ENCODE data around the gene KCNMA1.
A peak's percentile ranks its signal among the peaks of the same experiment; 100 is the strongest.

Gene KCNMA1

DNA sequence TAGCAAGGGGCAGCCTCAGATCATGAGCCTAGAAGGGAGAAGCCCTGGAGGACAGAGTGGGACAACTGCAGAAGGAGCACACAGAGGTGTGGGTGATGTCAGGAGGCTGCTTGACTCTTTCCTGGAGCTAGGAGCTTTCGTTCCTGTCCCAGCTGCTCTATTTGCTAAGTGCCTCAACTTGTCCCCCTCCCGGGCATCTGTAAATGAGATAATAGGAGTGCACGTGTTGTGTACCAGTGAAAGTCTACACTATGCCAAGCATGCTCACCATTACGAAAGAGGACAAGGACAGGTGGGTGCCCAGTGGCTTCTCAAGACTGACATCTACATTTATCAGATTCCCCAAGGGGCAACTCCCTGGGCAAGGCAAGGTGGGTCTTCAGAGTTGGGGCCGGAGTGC, 162.7 kb downstream of the KCNMA1 start:
- no peak for DNase-seq

DNA sequence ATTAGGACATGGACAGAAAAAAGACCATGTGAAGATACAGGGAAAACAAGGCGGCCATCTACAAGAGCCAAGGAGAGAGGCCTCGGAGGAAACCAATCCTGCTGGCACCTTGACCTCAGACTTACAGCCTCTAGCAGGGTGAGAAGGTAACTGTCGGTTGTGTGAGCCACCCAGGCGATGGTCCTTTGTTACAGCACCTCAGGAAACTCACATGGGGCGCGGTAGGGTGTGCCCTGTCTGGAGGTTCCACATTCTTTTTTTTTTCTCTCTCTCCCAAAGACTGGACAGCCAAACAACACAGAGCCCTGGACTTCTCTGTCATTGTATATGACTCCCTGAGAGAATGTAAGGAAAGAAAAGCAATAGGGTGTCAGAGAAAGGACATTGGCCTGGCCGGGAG, 163.2 kb downstream of the KCNMA1 start:
- no peak for DNase-seq

DNA sequence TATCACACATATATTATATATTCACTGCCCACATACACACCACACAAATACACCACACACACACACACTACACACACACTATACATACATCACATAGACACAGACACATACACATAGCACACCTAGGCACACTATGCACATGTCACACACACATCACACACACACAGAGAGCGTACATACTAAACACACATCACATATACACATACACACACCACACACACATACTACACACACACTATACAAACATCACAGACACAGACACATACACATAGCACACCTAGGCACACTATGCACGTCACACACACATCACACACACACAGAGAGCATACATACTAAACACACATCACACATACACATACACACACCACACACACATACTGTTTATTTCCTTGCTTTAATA, 165.5 kb downstream of the KCNMA1 start:
- no peak for DNase-seq

DNA sequence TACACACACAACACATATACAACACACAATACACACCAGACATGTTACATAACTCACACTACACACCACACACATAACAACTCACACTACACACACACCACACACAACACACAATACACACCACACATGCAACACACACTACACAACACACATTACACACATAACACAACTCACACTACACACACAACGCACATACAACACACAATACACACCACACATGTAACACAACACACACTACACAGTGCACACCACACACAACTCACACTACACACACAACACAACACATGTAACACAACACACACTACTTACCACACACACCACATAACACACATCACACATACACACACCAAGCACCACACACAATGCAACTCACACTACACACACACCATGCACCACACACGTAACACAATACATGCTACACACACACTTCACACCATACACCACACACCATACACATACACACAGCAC, 166.5 kb downstream of the KCNMA1 start:
- DNase-seq: no peak

DNA sequence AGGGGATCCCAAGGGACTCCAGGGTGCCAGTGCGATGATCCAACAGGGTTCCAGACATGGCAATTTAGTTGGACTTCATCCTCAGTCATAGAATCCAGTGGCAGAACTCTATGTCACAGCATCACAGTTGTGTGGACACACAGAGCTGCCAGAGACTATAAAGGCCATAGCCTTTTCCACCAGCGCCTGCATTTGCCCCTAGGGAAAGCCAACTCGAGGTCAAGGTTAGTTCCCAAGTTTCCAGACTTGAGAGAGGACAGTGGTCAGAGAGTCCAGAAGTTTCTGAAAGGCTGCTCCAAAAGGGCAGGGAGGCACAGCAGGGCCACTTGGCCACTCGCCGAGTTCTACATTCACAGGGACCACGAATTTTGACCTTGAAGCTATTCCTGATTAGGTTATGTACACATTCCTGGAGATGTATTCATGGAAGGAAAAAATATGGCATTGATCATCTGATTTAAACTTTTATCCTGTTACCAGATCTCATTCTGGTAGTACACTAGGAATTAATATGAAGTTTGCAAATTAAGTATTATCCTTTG, 170.1 kb downstream of the KCNMA1 start:
- no peak for DNase-seq

DNA sequence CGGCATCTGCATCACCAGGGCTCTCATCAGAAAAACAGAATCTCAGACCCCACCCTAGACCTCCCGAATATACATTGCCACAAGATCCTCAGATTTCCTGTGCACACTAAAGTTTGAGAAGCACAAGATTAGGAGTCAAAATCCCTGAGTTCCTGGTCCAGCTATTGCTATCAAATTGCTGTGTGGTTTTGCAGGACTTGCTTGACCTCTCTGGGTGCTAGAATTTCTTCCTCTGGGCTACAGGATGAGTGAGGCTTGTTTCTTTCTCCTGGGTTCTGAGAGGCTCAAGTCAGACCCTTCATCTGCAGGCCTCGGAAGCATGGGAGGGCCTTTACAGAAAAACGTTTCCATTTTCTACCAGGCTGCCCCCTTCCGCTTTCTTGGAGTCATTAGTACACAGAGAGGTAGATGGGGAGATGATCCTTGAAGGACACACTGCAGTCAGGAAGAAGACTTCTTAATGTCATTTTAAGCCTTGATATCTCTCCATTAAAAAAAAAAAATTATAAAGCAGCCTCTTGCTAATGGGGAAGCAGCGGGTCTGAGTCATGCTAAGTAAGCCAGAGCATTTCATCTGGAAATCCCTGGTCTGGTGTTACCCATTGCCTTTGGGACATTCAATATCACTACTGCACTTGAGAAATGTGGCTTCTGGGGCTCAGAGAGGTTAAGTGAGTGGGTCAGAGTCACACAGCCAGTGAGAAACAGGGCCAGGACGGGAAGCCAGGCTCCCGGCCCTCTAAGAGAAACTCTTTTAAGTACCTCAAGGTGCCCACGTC, 173.5 kb downstream of the KCNMA1 start:
- DNase-seq: peak; percentile 68 to 78 (median 75)

DNA sequence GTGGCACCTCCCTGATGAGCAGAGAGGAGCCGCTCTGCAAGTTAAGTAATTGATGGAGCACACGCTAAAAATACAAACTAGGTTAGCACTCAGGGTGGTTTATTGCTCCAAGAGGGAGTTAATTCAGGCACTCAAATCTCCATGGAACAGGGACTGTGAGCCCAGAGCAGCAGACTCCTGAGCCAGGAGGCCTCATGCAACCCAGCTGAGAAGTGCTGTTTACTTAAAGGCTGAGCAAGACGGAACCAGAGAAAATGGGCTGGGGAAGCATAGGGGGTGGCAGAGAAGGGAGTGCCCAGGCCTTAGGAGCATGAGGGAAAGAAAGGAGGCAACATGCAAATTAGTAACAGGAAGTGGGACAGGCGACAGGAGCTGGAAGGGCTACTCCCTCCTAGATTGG, 174.1 kb downstream of the KCNMA1 start:
- no peak for DNase-seq

DNA sequence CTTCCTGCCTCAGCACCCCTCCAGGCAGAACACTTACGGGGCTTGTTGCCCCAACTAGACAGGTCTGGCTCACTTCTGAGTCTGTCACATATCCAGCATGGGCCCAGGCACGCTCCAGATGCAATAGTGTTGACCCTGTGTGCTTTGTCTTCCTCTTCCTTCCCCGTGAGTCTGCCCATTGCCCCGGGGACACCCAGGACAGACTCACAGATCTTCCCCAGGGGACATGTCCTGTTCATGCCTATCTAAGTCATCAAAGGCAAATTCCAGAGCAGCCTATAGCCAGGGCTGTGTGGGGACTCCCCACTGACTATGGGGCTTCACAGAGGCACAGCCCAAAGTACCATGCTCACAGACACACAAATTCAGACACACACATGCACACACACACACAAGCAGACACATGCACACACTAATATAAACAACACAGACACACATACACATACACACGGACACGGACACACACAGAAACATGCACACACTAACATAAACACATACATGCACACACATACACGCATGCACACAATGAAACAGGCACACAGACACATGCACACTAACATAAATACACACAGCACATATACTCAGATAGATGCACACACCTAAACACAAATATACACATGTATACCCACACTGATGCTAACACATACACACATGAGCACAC, 175.8 kb downstream of the KCNMA1 start:
- peak in 1 of 3 donors; percentile 5 for DNase-seq

DNA sequence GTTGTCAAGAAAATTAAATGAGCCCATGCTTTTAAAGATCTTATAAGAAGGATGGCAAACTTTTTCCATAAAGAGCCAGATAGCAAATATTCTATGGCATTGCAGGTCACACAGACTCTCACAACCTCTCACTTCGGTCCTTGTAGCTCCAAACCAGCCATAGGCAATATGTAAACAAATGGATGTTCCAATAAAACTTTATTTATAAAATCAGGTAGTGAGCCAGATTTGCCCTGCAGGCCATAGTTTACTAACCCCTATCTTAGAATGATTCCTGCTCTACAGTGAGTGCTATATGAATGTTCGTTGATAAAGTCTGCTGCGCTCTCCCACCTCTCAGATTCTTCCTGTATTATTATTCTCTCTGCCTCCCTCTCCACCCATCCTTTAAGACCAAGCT, 177.7 kb downstream of the KCNMA1 start:
- no peak for DNase-seq

DNA sequence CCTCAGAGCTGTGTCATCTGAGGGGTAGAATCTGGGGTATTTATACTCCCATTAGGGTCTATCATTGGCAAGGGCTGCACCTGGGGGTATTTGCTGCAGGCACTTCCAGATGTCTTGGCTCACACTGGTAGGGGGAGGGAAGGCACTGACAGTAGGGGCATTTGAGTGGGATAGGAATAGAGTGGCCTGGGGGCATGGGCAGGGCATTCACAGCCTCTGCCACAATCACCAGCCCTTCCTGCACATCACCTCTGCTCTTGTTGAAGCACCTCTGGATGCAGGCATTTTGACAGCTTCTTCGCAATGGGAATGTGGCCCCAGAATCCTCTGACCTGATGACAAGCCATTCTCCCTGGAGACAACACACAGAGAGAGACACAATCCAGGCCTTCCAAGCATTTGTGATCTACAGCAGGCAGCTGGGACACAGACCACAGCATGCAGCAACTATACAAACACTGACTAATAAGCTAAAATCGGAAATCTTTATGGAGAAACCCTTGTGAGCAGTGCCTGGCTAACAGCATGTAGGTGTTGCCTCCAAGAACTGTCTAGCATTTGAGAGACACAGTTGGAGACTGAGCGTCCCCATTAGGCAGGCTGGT, 178.5 kb downstream of the KCNMA1 start:
- DNase-seq: no peak

DNA sequence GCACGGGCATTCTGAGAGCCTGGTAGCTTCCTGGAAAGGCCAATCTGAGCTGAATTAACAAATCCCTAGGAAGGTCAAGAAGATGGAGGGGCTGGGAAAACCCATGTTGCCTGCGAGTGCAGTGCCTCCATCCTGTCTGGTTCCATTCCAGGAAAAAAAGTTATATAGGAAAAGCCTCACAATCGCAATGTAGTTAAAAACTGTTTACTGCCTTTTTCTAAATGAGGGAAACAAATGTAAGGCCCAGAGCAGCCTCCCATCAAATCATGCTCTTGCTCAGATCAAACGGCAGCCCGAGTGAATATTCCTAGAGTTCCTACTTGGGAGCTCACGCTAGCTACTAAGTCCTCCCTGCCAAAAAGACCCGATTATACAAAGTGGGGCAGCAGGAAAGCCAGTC, 179.9 kb downstream of the KCNMA1 start:
- no peak for DNase-seq

DNA sequence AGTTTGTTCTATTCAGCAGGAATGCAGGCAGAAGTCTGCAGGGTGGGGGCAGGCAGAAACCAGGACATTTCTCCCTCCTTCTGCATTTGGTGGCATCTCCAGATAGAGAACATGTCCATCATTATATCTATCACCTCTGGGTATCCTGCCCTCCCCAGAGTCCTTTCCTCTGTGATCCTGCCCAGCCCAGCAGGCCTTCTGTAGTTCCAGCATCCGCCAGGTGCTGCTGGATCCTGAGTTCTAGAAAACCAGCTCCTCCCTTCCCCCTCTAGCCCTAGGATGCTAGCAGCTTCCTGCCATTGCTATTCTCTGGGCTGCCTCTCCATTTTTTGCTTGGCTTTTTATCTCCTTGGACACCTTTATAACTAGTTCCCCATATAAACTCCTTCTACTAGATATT, 180.3 kb downstream of the KCNMA1 start:
- no peak for DNase-seq

DNA sequence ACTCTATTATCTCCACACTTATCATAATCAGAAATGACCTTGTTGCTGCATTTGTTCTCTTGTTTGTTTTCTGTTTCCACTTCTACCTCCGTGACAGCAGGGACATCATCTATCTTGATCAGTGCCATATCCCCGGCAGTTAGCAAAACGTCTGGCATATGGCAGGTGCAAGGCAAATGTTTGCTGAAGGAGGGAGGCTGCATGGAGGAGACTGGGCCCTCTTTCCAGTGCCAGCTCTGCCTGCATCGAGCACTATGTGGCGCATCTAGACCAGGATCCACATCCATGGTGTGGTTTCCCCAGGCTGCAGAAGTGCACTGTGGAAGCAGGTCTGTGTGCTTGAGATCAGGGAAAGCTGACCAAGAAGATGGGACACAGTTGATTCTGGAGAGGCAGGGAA, 181.2 kb downstream of the KCNMA1 start:
- DNase-seq: peak in 2 of 3 donors; percentile 28 to 44

DNA sequence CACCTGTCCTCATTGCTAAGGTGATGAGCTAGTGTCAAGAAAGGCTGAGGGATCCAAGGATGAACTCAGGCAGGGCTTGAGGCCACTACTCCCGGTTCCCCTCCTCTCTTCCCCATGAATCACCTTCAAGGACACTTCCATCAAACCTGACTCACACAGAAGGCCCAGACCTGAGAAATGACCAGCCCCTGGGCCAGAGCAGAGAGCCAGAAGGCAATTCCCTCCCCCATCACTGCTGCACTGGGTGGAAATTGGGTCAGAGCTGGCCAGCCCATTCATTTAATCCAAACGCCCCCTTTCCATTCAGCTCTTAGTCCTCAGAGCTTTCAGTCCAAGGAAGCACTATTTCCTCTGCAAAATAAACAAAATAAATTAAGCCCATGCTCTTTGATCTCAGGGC, 182.0 kb downstream of the KCNMA1 start:
- DNase-seq: no peak

DNA sequence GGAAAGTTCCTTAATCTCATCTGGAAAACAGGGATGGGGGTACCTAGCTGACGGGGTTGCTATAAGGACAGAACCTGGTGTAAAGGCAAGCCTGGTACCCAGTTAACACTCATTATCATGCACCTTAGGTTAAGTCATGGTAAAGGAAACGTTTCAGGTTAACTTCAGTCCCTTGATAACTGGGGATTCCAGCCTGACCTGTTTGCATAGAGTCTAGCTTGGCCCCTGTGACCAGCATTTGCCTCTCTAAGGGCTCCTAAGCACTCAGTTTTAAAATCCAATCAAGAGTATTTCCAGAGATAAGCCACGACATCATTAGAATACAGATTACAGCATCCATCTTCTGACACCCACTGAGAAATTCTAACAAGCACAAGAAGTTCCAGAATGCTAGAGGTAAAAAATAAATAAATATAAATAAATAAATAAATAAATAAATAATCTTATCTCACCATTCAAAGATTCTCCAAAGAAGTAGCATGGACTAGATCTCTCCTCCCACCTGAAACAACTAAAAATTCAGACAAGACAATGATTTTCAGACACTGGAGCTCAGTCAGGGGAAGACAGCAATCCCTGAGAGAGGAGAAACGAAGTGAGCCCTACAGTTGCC, 184.6 kb downstream of the KCNMA1 start:
- no peak for DNase-seq

DNA sequence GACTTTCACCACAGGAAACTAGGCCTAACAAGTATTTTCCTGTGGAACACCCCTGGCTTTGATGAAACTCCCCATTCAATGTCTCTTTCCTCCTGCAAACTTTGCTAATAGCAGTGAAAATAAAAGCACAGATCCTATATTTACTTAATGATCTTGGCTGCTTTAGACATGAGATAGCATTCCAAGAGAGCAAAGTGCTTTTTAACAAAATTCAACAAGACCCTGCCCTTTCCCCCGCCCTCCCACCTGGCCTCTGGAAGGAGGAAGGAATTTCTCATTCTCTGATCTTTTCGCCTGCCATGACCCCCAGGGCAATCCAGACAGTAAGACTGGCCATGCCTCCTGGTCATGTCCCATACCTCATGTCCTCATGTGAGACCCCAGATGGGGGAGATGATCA, 185.7 kb downstream of the KCNMA1 start:
- DNase-seq: no peak

DNA sequence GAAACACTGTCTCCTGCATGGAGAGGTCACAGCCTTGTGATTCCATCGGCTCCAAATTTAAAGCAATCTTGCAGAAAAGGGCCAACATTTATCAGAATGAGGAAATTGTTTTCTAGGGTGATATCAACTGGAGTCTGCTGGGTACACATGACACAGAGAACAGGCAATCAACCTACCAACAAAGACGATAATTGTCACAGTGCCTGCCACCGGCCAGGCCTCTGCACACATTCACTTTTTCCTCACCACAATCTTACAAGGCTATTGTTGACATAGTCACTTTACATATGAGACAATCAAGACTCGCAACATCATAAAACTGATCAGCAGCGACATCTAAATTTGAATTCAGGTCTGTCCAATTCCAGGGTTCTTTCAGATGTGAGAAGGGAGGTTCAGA, 189.4 kb downstream of the KCNMA1 start:
- no peak for DNase-seq

DNA sequence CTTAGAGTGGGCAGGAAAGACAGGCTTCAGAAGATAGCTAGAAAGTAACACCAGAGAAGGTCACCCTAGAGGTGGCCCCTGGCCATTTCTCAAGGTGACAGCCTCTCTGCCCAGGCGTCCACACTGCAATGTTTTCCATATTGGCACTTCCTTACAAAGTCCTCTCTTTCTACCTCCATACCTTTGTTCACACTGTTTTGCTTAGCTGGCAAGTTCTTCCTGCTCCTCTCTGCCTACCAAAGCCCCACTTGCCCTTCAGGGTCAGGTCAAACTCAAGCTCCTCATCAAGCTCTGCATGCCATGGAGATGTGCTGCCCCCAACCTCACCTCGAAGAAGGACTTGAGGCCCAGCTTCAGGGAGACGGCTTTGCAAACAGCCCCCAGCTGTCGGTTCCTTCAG, 190.9 kb downstream of the KCNMA1 start:
- no peak for DNase-seq

DNA sequence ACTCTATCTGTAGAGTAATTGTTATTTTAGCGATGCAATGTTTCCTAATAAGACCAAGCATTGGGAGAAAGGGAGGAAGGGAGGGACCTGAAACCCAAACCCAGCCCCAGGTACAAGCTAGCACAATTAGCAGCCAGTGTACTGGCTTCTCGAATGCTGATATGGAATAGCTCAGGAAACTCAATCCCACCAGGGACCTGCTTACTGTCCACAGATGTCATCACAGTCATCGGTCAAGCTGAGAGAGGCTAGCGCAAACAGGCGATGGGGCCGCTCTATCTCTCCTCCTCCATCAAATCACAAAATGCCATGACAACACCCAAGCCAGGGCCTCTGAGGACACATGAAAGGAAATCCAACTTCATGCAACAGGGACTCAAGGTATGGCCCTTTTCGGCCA, 192.1 kb downstream of the KCNMA1 start:
- no peak for DNase-seq

DNA sequence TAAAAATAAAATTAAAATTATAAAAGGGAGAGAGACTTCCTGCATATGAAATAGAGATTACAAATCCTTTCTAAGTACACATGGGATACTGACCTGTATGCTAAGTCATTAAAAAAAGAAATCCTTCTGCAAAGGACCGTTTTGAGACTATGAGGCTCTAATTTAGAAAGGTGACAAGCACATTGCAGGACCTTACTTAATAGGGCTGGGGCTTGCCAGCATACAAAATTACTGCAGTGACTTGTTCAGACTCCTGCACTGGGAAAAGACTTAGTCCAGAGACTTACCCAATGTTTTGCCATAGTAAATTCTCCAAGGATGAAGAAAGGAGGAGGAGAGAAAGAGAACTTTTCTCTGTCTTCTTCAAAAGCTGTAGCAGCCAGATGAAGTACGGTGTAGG, 193.6 kb downstream of the KCNMA1 start:
- DNase-seq: no peak

DNA sequence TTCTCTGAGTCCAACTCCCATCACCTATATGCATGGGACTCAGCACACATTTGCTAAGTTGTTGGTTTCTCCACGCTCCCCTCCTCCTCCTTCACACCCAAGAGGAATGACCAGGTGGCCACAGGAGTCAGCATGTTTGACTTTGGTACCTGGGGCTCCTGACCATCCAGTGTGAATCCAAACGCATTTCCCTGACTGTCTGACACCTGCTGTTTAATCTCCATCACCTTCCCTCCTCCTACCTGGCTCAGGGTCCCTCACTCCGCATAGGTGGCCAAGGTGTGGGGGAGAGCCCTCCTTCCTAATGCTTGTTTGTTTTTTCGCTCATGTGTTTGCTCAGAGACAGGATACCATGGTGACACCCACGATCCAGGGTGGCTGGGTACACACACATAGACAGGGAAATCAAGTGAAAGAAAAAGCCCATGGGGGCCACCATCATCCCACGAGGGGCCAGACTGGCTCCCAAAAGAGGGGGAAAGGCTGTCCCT, 194.9 kb downstream of the KCNMA1 start:
- DNase-seq: no peak

DNA sequence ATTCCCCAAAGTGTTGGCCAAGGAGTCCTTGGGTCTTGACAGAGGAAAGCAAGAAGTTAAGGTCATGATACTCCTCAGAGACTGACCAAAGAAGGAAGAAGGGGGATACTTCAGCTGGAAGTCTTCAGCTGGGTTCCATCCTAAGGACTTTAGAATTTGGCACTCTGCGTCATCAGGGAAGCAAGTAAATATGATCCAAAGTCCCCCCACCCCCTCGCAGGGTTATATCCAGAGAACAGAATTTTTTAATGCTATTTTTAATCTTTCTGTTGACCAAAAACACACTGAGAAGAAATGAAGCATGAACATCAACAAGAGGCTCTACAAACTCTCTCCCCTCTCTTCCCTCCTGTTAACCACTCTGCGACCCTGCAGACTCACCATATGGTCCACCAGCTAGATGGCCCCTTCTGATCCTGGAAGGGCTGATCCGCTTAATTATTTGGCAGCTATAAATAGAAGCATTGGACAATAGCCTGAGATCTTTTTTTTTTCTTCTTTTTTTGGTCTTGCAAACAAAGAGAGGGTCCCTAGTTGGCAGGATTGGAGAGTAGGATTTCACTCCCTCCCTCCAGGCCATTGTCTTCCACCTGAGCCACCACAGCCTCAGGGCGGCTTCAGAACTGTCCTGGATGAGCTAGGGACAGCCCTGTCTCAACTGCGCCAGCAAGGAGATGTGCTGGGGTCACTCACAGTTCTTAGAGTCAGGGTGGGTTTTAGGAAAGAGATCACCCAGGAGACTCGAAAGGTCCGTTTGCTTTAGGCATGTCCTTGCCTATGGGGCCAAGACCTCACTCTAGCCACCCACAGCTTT, 196.0 kb downstream of the KCNMA1 start:
- no peak for DNase-seq

All from suppressor macrophage treated with lipopolysaccharide for 1 hour (primary cell).